Muscle of back (tissue), 11 donors: ENCODE data around the gene TSPAN4. TPM values are rescaled to one million over a fixed set of nuclear protein-coding genes. Genes with fewer than 3 reads are reported as not detected.
A peak's percentile ranks its signal among the peaks of the same experiment; 100 is the strongest.

ENCODE experiments used
- DNase-seq, 3 donors: peaks; one replicate each; pipeline versions ENCODE4 v3.0.0 to v3.0.0-alpha.2; 2013
- polyA plus RNA-seq, 10 donors: library from polyadenylated mRNA; unstranded; fragments of 120-200 nt; gene quantifications; one replicate each; pipeline ENCODE4 v1.2.1, GENCODE V29; 2013; ENCODE audit not compliant: insufficient read length in 10 of 10

TSPAN4 gene
- polyA plus RNA-seq, 10 donors: 41.1 to 72.2 (median 49.6) TPM

GRCh38 chr11:821512-822371, 20.9 kb upstream of the TSPAN4 start:
- DNase-seq: no peak

- DNase-seq: no peak
Observed at GRCh38 chr11:823441-824291, 19.0 kb upstream of the TSPAN4 start.

GRCh38 chr11:824292-824880, 18.3 kb upstream of the TSPAN4 start:
- DNase-seq: peak in 2 of 3 donors; percentile 72 to 80

DNA sequence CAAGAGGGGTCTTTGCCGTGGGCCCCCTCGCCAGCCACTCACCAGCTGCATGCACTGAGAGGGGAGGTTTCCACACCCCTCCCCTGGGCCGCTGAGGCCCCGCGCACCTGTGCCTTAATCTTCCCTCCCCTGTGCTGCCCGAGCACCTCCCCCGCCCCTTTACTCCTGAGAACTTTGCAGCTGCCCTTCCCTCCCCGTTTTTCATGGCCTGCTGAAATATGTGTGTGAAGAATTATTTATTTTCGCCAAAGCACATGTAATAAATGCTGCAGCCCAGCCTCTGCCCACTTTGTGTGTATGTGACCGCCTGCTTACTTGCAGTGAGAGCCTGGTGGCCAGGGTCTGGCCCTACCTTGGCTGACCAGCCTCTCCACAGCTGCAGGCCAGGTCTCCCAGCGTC, 17.7 kb upstream of the TSPAN4 start:
- no peak for DNase-seq

DNA sequence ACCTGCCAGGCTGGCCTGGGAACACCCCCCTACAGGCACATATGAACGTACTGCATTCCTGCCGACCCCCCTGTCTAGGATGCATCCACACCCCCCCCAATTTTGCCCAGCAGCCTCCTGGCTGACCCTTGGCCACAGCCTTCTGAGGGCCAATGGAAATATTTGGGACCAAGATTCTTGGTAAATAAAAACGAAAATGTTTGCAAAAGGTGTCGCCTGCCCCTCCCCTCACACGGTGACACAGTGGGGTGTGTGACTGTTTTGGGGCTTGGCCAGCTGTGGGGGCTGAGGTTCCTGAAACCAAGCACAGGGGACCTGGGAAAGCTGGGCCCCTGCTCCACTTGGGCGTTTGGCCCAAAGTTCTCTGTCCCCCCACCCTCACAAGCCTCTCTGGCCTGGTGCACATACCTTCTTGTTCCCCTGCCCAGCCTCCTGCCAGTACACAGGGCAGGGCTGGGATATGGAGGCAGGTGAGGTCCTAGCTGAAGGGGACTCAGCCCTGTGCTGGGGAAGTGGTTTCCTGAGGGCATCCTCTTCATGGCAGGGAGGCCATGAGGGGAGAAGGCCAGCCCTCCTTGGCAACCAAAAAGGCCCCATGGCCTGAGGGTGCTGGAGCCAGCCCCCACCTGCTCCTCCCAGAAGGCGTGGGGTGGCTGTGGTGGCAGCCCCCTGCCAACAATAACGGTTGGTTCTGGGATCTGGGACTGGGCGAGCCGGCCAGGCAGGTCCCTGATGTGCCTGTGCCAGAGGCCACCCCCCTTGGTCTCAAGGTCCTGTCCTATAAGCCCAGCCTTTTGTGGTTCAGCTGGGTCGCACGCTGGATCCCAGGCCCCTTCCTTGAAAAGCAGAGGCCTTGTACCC, 17.1 kb upstream of the TSPAN4 start:
- no peak for DNase-seq

DNA sequence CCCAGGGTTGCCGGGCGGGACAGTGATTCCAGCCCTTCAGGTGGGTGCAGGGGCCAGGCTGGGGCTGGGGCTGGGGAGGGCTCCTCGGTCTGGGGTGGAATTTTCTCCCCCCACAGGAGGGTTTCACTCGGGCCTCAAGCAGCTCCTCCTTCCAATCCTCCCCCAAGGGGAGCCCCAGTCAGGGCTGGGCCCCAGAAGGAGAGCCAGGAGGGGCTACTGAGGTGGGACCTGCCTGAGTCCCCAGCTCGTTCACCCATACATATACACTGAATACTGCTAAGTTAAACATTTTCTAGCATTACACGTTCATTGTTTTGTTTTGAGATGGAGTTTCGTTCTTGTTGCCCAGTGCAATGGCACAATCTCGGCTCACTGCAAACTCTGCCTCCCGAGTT, 16.4 kb upstream of the TSPAN4 start:
- DNase-seq: no peak

DNA sequence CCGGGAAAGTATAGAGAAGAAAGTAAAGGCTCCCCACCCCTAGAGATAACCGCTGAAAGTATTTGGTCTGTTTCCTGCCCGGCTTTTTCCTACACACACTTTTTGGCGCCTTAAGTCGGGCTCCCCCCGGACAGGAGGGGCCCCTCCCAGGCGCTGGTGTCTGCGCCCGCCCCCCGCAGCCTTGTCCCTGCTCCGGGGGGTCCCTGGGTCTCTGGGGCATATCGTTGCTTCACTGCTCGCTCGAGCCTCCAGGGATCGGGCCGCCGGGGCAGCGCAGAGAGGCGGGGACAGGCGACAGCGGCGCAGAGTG, 15.9 kb upstream of the TSPAN4 start:
- no peak for DNase-seq

DNA sequence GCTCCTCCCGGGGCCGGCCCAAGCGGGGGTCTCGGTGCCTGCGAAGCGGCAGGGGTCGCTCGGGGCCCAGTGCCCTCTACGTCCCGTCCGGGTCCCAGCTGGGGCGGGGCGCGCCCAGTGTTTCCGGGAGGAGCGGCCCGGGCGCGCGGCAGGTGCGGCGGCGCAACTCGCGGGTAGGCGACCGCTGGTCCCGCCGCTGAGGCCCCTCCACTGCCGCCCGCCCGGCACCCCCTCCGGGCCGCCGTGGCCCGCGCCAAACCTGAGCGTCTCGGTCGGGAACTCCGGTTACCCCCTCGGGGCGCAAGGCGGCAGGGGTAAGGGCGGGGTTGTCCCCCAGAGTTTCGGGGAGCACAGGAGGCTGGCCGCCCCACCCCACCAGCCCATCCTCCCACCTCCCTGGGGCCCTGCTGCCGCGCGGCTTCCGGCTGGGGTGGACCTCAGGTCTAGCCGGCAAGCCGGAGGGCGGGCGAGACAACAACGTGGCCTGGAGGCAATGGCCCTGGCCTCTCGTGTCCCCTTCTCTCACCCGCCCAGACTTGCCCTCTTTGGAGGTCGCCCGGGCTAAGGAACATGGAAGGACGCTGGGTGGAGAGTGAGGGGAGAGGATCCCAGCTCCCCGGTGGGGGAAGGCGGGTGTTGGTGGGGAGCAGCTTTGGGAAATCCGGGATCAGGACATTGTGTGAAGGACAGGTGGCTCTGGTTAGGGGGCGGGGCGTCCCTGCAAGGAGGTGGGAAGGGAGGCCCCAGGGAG, 15.3 kb upstream of the TSPAN4 start:
- DNase-seq: peak in 1 of 3 donors; percentile 53

GRCh38 chr11:827897-828192, 14.8 kb upstream of the TSPAN4 start, which contains the start of gene CRACR2B:
Gene CRACR2B, plus strand, starts transcription at chr11:827919. Its CDS starts 689 bp downstream, at chr11:828608.
- DNase-seq: no peak

GRCh38 chr11:828506-829175, 14.0 kb upstream of the TSPAN4 start:
- peak in 1 of 3 donors; percentile 79 for DNase-seq

DNA sequence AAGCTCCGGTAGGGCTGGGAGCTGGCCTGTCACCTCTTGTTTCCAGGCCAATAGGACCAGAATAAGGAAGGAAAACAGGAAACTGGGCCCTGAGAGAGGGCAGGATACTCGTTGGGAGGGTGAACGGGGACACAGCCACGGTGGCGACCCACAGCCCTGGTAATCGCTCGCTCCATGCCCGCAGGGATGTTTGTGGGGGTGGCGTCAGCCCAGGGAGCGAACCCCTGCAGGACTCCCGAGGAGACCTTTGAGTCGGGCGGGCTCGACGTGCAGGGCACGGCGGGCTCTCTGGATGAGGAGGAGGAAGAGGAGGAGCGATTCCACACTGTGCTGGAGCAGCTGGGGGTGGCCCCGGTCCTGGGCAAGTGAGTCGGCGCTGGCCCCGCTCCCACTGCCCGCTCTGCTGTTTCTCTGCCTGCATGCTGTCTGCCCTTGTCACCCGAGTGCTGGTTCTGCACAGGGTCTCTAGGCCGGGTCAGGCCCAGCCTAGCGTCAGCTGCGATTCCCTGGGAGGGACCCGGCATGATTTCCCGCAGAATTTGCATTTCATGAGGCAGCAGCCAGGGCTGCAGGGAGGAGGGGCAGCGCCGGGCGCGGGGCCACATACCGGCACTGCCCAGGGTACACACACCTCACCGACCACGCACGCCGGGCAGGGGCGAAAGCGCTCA, 13.3 kb upstream of the TSPAN4 start:
- peak in 1 of 3 donors; percentile 61 for DNase-seq

GRCh38 chr11:829847-830294, 12.8 kb upstream of the TSPAN4 start:
- no peak for DNase-seq

DNA sequence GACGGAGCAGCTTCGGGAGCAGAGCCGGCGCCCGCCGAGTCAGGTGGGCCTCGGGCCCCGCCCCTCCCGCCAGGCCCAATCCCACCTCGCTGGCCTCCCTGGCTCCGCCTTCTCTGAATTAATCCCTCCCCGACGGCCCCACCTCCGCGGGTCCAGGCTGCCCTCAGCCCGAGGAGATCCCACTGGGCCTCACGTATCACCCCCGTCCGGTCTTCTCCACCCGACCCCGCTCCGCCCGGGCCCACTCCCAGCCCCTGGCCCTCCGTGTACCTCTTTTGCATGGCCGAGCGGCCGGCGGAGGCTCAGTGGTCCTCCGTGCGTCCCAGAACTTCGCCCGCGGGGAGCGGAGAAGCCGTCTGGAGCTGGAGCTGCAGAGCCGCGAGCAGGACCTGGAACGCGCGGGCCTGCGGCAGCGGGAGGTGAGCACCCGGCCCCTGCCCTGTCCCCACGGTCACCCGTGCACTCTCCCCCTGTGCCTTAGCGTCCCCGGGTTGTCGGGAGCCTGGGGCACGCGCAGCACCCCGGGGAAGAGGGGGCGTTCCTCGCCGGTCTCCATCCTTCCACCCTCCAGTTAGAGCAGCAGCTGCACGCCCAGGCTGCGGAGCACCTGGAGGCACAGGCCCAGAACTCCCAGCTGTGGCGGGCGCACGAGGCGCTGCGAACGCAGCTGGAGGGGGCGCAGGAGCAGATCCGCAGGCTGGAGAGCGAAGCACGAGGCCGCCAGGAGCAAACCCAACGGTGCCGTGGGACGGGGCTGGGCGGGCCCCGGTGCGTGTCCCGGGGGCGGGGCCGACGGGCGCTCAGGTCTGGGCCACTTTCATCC, 12.1 kb upstream of the TSPAN4 start:
- DNase-seq: peak in 1 of 3 donors; percentile 85

DNA sequence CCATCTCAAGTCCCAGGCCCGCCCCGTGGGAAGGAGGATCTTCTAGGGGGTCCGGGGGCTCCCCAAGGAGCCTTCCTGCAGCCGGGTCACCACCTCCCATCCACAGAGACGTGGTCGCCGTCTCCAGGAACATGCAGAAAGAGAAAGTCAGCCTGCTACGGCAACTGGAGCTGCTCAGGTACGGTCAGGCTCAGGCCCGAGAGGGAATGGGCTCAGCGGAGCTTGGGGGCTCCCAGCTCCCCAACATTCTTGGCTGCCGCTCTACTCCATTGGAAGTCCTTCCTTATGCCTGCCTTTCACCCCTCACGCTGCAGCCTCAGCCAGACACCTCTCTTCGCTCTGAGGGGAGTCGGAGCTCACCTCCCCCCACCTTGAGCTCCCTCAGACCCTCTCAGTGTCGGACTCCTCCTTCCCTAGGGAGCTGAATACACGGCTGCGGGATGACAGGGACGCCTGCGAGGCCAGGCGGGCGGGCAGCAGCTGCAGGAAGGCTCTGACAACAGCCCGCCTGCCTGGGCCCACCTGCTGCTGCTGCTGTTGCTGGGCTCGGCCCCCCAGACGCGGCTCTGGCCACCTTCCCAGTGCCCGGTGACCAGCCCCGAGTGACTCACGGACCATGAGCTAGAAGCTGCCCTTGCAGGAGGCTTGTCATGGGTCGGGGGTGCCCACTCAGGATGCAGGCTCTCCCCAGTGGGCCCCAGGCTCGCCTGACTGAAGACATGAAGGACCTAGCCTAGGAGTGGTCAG, 11.4 kb upstream of the TSPAN4 start:
- peak in 1 of 3 donors; percentile 71 for DNase-seq

DNA sequence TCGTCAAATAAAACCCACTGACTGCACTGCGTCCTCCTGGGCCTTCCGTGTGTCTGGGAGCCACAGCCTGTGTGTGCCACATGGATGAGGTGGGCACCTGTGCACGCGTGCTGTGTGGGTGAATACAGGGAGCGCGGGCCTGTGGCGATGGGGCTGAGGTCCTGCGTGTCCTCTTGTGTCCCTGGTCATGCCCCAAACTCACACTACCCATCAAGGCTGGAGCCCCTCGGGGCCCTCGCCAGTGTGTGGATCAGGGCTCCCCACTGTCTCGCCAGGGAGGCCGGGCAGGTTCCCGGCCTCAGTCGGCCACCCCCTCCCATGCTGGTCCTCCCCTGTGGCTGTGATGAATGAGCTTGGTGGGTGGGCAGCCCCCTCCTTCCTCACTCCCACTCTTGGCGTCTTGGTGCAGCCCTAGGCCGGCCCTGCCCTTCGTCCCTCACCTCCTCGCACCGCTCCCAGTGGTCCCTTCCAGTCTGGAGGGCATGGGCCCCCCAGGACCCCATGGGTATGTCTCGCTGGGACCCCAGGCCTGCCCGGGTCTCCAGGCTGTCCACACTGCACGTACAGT, 10.6 kb upstream of the TSPAN4 start:
- no peak for DNase-seq

DNA sequence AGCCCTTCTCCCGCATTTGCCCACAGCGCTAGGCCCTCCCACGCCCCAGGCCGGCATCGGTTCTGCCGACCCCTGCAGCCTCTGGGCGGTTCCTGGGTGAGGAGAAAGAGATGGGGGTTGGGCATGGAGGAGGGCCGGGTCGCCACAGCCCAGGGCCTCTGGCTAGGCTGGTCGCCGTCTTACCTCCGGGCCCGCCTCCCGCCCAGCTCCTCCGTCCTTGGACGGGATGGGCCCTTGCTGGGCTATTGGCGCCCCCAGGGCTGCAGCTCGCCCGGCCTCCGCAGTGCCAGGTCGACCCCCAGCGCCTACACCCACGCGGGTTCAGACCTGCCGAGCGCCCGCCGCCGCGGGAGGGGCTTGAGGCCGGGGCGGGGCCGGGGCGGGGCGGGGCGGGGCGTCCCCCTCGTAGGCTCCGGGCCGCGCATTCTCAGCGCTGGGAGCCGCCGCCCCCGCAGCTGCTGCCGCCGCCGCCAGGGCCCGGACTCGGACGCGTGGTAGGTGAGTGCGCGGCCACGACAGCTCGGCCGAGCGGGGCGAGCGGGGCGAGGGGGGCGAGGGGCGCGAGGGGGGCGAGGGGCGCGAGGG, 10.0 kb upstream of the TSPAN4 start, which contains the start of gene CD151:
Gene CD151, plus strand, starts transcription at position 424 of the 585 bp plus-strand sequence. CDS start 3,118 bp downstream, outside the sequence.
- peak in 1 of 3 donors; percentile 82 for DNase-seq
